Measurements from ENCODE around the gene MAS1L.

MAS1L gene

GRCh38 chr6:29493261-29493660, 5.5 kb upstream of the MAS1L start:
- DNase-seq (ENCODE audit: low spot score): no peak
- no peak for TF ChIP-seq CTCF (IDR thresholded peaks at IDR 0.05; ENCODE audit: extremely low read depth, missing control alignments)

DNA sequence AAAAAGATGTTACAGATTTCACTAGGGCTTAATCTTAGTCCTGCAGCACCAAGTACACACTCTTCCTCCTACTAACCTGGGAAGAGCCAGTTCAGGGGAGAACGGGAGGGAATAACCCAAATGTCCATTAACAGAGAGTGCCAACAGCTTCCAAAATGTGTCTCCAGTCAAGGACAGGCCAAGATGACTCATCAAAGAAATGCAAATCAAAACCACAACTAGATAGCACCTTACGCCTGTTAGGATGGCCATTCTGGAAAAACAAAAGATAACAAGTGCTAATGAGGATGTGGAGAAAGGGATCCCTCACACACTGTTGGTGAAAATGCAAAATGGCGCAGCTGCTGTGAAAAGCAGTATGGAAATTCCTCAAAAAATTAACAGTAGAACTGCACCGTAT, 3.8 kb upstream of the MAS1L start:
- DNase-seq (ENCODE audit: low spot score): no peak
- TF ChIP-seq CTCF (IDR thresholded peaks at IDR 0.05; ENCODE audit: extremely low read depth, missing control alignments): no peak

- DNase-seq (ENCODE audit: low spot score): no peak
- TF ChIP-seq CTCF (IDR thresholded peaks at IDR 0.05; ENCODE audit: extremely low read depth, missing control alignments): no peak
Observed at GRCh38 chr6:29490552-29490951, 2.8 kb upstream of the MAS1L start.

- no peak for DNase-seq (ENCODE audit: low spot score)
- no peak for TF ChIP-seq CTCF (IDR thresholded peaks at IDR 0.05; ENCODE audit: extremely low read depth, missing control alignments)
Observed at GRCh38 chr6:29490055-29490454, 2.3 kb upstream of the MAS1L start.

DNA sequence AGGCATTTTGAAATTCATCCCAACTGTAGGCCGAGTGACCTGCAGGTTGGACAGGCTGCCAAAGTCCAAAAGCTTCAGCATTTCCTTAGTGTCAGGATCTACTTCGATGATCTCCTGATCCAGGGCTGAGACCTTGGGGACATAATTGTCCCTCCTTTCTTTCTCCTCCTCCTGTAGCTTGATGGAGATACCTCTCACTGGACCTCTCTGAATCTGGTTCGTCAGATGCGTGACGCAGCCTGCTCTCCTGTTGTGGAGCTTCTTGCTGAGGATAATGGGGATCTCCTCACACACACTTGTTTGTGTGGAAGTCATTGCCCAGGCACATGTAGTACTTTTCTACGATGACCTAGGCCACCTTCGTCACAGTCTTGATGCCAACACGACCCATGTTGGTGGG, 1.5 kb upstream of the MAS1L start:
- no peak for TF ChIP-seq CTCF (IDR thresholded peaks at IDR 0.05; ENCODE audit: extremely low read depth, missing control alignments)
- DNase-seq (ENCODE audit: low spot score): no peak

DNA sequence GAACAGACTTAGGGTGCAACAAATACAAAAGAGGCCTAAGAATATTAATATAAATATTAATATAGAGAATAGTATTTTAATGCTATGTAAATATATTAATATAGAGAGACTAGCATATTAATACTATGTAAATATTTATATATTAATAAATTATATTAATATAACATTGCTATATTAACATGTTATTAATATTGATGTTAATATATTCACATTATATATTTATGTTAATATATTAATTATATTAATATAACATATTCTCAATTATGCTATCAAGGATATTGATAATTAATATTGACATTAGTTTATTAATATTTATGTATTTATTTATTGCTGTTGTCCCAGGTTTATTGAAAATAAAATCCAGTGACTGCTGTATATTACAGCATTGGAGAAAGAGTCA, 1.1 kb upstream of the MAS1L start:
- TF ChIP-seq CTCF (IDR thresholded peaks at IDR 0.05; ENCODE audit: extremely low read depth, missing control alignments): no peak
- DNase-seq (ENCODE audit: low spot score): no peak

GRCh38 chr6:29487131-29487530, 625 bp downstream of the MAS1L start:
- no peak for DNase-seq (ENCODE audit: low spot score)
- no peak for TF ChIP-seq CTCF (IDR thresholded peaks at IDR 0.05; ENCODE audit: extremely low read depth, missing control alignments)

Data from GM20000 (cell line).